Stimulated activated CD4-positive, alpha-beta T cell treated with anti-CD3 and anti-CD28 coated beads, Interleukin-12 subunit alpha, Interleukin-12 subunit beta, amount 100 ng/mL, for 24 hours (primary cell): Measurements from ENCODE around the gene AK1.

Source experiments
- DNase-seq, 2 experiments: peaks; one replicate each; pipeline ENCODE4 v3.0.0-alpha.2; 2020; ENCODE audit warnings: low read depth in 2 of 2

Gene AK1, protein sequence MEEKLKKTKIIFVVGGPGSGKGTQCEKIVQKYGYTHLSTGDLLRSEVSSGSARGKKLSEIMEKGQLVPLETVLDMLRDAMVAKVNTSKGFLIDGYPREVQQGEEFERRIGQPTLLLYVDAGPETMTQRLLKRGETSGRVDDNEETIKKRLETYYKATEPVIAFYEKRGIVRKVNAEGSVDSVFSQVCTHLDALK

DNA sequence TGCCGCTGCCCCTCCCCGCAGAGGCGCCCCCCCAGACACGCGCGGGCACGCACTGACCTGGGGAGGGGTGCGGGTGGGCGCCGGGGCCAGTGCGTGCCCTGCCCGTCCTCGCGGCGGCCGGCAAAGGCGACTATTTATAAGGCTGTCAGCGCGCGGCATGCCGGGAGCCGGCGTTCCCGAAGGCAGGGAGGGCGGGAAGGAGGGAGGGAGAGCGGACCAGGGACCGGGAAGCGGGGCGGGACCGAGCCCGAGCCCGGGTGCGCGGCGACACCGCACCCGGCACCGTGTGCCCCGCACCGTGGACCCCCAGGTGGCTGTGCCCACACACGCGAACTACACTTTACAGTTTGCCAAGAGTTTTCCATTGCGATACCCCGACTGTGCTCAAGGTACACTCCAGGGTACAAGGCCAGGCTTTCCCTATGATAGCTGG is at the start of gene AK1:
AK1 (minus strand) TSS at position 110 of the 433 bp plus-strand sequence. CDS start 3,058 bp downstream, outside the sequence.
- DNase-seq = no peak

DNA sequence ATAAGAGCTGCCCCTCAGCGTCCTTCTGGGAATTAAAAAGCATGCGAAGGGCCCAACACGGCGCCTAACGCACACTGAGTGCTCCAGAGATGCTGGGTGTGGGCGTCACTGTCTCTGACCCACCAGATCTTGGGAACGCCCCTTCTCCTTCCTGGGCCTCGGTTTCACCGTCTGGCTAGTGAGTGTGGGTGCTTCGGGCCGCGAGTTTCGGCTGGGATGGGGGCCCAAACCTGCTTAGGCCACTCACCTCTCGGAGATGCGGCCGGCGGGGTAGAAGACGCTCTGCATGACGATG is 49.4 kb upstream of the AK1 start:
- no peak for DNase-seq

DNA sequence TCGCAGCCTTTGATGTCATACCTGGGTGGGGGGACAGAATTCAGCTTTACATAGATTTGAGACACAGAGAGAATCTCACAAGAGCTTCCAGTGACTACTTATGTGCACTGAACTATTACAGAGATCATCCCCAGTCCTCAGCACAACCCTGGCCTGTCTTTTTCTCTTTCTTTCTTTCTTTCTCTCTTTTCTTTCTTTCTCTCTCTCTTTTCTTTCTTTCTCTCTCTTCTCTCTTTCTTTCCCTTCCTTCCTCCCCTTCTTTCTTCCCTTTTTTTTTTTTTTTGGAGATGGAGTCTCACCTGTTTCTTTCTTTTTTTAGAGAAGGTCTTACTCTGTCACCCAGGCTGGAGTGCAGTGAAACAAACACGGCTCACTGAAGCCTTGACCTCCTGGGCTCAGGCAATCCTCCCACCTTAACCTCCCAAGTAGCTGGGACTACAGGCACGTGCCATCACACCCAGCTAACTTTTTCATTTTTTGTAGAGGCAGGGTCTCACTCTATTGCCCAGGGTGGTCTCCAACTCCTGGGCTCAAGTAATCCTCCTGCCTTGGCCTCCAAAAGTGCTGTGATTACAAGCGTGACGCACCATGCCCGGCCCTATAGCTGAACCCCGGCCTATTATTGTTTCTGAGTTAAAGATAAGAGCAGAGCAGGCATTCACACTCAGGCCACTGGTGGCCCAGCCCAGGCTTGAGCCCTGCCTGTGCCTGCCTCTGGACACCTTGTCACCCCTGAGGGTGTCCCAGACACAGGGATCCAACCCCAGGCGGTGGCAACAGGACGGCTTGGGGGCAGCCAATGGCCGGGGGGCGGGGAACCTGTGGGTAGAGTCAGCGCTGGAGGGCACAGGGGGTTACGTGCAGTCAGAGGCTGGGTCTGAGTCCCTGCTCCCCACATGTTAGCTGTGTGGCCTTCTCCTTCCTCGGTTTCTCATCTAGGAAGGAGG is 48.8 kb upstream of the AK1 start:
- no peak for DNase-seq

DNA sequence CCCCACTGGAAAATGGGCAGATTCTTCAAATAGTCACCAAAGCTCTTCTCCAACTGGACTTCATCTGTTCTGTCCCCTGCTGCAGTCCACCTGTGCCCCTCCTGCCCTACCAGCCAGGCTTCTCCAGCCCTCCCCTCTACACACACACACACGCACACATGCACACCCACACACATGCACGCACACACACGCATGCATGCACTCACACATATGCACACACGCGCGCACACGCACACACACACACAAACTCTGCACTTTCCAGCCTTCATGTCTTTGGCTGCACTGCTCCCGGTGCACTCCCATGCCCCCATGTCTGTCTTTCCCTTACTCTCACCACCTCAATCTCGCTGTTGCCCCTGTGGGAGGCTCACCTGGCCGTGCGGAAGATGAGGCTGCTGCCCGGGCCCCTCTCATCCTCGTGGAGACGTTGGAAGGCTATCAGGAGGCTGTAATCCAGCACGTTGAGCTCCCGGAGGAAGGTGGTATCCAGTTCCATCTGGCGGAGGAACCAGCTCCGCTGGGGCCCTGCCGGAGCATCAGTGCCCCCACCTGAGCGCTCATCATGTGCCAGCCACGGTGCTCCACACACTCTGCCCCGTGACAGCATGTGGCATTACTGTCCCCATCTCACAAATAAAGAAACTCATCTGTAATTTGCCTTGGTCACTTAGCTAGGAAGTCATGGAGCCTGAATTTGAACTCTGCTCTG is 47.4 kb upstream of the AK1 start:
- DNase-seq = no peak

DNA sequence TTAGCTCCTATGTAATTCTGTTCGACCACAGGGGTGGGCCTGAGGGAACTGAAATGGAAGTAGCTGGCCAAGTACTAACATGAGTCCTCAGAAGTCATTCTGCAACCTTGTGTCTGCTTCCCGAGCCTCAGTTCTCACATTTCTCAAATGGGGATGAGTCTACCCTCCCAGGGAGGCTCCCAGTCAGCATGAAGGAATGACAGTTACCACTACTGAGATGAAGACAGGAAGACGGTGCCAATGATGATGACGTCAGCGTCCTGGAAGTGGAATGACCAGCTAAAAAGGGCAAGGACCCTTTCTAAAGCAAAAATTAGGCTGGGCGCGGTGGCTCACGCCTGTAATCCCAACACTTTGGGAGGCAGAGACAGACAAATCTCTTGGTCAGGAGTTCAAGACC is 46.3 kb upstream of the AK1 start:
- DNase-seq = no peak

DNA sequence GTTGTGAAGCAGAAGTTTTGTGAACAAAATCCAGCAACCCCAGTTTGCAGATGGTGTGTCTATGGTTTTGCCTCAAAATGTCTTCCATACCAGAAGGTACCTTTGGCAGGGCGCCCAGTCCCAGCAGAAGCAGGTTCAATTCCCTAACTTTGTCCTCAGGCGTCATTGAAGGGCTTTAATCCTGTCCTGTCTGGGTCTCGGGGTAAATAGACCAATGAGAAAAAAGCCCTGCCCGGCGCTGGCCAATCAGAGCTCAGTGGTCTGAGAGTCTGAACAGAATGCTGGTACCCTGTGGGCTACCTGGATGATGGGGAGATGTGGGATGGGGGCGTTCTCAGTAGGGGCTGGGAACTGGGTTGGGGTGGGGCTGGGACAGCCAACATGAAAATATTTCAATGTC is 45.6 kb upstream of the AK1 start:
- DNase-seq = no peak

DNA sequence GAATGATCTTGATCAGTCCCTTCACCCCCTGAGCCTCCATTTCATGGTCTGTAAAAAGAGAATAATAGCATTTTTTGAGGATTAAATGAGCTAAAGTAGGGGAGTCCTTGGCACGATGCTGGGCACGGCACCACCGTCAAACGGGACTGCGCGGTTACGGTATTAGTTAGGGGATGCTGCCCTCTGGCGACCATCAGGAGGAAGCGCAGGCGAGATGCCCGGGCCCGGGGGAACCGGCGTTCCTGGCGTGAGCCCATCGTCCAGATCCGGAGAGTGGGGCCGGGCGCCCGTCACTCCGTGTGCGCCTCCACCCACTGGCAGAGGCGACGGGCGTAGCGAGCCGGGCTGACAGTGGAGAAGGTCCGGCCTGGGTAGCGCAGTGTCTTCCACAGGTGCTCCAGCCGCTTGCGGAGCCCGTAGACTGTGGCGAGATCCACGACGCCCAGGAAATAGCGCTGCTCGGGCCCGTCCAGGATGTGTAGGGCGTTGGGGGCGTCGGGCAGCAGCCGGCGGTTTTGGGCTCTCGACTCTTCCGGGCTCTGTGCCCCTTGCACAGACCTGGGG is 44.2 kb upstream of the AK1 start:
- DNase-seq = peak; percentile 63 to 76

DNA sequence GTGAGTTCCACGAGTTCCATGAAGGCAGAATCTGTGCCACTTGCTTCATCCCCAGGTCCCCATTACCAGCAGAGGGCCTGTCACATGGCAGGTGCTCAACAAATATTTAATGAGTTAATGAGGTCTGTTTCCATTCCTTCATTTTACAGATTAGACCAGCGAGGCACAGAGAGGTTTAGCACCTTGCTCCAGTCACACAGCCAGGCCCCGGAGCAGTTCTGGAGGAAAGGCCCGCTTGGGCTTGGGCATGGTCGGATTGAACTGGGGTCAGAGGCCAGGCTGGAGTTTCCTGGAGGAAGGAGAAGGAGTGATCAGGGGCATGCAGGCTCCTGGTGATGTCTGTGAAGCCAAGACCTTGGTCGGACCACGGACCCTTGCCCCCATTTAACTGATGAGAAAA is 43.3 kb upstream of the AK1 start:
- no peak for DNase-seq

DNA sequence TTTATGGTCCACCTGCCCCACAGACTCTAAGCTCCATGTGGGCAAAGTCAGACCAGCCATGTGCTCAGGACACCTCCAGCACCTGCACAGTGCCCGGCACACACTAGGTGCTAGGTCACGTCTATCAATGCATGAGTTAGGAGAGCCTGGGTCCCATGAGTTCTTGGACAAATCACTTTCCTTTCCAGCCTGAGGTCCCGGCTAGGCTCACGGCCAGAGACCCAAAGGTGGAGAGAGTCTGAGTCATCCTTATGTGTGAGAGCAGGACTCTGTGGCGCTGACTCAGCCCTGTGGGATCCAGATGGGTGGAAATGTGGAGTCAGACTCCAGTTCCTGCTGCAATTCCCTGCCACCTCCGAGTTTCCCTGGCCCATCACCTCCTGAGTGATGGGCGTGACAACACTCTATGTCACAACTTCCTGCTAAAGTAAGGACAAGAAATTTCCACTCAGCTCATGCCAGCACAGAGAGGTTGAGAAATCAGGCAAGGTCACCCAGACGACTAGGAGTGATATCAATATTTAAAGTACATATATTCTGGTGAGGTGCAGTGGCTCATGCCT is 41.9 kb upstream of the AK1 start:
- DNase-seq = no peak

DNA sequence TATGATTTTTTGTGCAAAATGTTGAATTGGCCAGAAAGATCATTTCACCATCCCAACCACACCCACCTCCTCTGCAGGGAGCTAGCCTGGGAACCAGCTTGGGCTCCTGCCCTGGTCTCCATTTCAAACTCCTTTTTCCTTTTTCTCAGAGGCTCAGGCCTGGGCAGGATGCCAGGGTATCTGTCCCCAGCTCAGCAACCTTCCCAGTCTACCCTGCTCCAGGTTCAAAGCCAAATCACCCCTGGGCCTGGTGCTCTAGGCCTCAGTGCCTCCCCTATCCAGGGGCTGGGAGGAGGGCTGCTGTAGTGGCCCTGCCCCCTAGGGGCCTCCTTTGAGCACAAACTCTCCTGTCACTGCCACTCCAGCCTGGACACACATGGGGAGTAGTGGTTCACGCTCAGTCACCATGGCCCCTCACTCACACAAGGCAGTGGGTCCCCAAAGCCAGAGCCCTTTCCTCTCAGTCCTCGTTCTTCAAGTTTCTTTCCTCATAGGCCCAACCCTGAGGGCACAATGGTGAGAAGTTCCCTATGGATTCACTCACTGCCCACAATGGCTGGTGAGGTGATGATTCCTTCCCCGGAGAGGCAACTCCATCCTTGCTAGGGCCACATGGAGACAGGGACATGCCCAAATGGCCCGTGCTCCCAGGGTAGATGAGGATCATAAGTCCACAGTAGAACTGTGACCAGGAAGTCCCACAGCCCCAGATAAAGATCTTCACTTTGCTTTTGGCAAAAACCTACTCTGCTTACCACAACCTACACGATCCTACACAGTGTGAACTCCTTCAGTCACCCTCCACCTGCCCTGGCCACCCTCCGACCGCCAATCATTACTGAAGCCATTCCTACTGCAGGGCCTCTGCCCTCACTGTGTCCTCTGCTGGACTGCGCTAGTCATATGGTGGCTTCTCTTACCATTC is 41.0 kb upstream of the AK1 start:
- no peak for DNase-seq

DNA sequence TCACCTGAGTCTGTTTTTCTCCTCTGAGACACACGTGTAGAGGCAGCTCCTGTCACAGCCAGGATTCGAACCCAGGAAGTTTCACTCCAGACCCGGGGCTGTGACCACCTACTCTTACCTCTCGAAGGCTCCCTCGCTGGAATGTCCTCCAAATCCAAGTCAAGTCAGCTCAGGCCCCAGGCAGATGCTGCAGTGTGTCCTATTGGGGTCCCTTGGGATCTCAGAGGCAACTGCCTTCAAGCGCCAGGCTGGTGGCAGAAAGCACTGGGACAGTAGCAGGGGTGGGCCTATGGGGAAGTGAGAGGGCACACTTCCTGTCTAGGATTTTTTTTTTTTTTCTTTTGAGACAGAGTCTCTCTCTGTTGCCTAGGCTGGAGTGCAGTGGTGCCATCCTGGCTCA is 40.1 kb upstream of the AK1 start:
- DNase-seq = no peak

DNA sequence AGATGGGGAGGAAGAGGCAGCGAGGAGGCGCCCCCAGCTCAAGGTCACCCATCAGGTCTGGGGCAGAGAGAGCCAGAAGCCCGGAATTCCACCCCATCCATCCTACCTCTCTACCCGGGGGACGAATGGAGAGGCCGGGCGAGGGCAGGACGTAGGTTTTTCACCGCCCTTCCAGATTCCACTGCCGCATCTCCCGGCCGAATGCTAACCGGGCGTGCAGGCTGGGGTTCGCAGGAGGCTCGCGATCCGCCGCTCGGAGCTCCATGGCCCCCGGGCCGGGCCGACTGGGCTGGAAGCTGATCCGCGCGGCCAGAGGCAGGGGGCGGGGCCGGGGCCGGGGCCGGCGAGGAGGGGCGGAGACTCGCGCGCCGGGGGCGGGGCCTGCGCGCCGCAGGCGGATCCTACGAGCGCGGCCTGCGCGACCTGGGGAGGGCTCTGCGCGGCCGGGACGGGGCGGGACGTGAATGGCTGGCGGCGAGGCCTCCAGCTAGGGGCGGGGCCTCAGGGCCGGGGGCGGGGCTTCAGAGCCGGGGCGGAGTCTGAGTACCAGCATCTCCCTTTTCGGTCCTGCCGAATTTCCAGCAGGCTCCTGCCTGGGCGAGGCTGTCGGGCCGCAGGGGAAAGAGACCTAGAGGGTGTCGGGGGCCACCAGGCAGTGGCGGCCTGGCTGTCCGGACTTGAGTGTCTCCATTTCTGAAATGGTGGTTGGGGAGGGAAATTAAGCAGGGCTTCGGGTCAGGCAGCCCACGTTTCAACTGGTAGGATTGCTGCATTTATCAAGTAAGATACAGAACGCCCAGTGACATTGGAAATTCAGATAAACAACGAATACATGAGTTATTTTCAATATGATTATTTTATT is 39.5 kb upstream of the AK1 start, which contains the start of gene ST6GALNAC4:
ST6GALNAC4 (minus strand) TSS at position 322 of the 862 bp plus-strand sequence. CDS start 622 bp downstream, outside the sequence.
- DNase-seq = peak; percentile 92 to 98

DNA sequence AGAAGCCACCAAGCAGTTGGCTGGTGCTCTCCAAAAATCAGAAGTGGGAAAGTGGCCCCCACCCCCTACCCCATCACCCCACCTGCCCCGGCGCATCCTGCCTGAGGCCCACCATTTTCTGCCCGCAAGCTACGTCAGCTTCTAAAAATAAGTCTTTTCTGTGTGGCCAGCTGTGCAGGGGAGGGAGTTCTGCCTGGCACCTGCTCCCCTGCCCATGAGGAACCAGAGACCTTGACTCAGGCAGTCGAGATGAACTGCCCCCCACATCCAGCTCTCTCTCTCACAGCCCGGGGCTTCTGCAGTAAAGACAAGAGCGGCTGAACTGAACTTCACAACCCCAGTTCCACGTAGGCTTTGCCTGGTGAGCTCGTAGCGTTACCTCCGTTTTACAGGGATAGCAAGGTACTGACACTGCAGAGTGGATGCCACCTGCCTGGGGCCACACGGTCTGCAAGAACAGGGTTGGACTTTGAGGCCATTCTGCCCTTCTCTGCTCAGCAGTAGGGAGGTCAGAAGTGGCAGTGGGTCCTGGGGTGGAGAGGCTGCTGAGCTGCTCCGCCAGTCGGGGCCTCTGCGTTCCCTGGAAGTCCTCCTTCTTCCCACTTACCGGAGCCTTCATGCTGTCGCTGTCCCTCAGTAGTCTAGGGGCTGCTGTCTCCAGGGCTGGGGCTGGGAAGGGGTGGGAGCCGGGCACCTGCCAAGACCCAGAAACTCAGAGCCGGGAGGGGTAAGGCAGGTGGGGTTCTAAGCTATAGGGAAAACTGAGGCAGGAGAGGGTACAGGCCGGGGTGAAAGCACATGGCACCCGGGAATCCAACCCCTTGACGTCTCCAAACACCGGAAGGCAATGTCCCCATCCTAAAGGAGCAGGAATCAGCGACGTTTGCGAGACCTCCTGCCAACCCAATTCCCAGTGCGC is 38.6 kb upstream of the AK1 start:
- DNase-seq = no peak

DNA sequence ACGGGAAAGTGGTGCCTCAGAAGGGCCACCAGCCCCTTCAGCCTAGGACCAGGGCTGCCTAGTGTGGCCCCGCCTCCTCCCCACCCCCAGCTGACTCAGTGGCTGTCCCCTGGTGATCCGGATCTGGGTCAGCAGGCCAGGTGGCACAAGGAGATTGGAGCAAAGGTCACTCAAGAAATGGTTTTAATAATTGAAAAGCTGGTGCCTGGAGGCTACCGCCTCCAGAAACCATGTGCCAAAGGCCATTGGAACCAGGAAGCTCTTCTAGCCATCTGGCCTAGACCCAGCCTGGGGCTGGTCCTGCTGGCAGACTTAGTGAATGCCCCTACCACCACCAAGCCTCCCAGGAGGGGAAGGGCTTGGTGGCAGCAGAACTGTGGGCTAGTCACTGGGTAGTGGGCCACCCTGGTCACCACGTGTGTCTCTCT is 37.9 kb upstream of the AK1 start:
- DNase-seq = no peak

DNA sequence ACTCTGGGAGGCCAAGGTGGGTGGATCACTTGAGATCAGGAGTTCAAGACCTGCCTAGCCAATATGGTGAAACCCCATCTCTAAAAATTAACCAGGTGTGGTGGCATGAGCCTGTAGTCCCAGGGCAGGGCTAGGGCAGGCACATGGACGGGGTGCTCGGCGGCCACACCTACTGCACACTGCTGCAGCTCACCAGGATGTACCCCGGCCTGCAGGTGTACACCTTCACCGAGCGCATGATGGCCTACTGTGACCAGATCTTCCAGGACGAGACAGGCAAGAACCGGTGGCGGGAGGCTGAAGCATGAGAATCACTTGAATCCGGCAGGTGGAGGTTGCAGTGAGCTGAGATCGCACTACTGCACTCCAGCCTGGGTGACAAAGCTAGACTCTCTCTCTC is 36.2 kb upstream of the AK1 start:
- no peak for DNase-seq

DNA sequence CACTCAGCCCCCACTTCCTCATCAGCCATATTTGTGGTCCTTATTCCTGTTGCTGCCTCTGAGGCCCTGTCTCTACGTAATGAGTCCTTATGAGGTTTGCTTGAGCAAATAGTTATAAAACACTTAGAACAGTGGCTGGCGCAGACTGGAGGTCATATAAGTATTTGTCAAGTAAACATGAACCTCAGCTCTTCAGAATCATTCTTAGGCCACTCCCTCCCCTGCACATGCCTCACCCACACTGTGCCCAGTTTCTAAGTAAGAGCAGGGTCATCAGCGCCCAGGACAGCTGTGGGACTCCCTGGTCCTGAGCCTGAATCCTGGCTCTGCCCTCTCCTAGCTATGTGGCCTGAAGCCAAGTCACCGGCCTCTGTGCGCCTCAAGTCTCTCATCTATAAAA is 35.4 kb upstream of the AK1 start:
- no peak for DNase-seq

DNA sequence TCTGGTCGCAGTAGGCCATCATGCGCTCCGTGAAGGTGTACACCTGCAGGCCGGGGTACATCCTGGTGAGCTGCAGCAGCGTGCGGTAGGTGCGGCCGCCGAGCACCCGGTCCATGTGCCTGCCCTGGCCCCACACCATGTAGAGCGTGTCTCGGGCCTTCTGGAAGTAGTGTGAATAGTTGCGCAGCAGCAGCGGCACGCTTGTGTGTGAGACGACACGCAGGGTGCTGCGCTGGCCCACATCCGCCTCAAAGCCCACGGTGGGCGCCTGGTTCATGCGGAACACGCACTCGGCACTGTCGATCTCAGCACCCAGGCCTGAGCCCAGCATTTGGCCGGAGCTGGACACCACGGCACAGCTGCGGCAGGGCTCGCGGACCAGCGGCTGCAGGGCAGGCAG is 34.8 kb upstream of the AK1 start:
- no peak for DNase-seq

DNA sequence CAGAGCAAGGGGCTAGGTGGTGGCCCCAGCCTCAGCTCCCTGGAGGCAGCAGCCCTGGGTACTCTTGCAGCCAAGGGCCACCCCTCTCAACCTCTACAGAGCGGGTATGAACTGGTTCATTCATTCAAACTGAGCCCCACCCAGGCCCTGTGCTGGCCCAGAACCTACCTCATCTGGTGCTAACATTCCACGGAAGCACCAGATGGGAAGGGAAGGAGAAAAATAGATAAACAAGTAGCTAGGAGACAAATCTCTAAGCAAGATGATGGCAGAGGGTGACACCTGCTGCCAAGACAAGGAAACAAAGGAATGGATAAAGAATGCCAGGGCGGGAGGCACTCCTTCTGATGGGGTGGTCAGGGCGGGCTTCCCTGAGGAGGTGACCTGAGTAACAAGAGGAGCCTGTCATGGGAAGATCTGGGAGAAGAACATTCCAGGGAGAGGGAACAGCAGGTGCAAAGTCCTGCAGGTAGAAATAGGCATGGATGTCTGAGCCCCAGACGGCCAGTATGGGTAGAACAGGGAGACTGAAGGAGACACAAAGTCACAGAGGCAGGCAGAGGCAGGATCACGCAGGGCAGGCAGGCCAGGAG is 33.2 kb upstream of the AK1 start:
- no peak for DNase-seq
